Bladder microvascular endothelial cell (primary cell): ENCODE measurements around the gene MBL2. TPM values are rescaled to one million over a fixed set of nuclear protein-coding genes. Genes with fewer than 3 reads are reported as not detected.

Experiments used
- total RNA-seq: library from RNA; depleted of rRNA; stranded (reverse); fragments of >200 nt; gene quantifications from 2 replicates; pipeline ENCODE4 v1.2.3, GENCODE V29; 2014

Gene MBL2
- total RNA-seq, result not detected in 2 replicates

GRCh38 chr10:52772623-52773022 is at the start of gene MBL2:
TSS of gene MBL2 (minus strand) at chr10:52772784. CDS start at chr10:52771635, 1,149 bp downstream.

